ENCODE results near the gene YES1.
"Not testable (repeated sequence)": the region's sequence is repeated elsewhere in the genome, so short reads cannot be mapped to it uniquely, and the experiment has no call there.

YES1 gene

GRCh38 chr18:789397-789796, 22.6 kb downstream of the YES1 start:
- no peak for DNase-seq (ENCODE audit: low read depth)
- TF ChIP-seq CTCF (conservative IDR thresholded peaks at IDR 0.05; ENCODE audit: control insufficient read depth, insufficient read depth, low read depth, low read length), result no peak
- H3K4me3 ChIP-seq (ENCODE audit: control insufficient read depth, low read depth, low read length), result no peak overlapping the region

DNA sequence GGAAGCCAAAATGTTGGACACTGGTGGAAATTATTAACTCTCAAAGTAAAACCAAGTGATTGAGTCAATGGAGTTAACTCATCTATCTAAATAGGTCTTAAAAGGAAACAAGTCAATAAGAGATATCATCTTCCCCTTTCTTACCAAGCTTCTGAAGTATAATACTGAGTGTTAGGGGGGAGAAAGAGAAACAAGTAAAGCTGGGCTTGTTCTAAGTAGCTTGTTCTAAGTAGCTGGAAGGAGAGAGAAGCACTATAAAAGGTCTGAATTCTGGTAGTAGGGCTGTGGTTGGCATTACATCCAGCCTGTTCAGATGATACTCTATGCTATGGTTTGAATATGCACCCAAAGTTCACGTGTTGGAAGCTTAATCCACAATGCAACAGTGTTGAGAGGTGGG, 26.8 kb downstream of the YES1 start:
- no peak overlapping the region for H3K4me3 ChIP-seq (ENCODE audit: control insufficient read depth, low read depth, low read length)
- TF ChIP-seq CTCF (conservative IDR thresholded peaks at IDR 0.05; ENCODE audit: control insufficient read depth, insufficient read depth, low read depth, low read length), result no peak
- DNase-seq (ENCODE audit: low read depth), result no peak

GRCh38 chr18:784470-785172, 27.4 kb downstream of the YES1 start:
- TF ChIP-seq CTCF (conservative IDR thresholded peaks at IDR 0.05; ENCODE audit: control insufficient read depth, insufficient read depth, low read depth, low read length), result no peak
- DNase-seq (ENCODE audit: low read depth), result no peak
- no peak overlapping the region for H3K4me3 ChIP-seq (ENCODE audit: control insufficient read depth, low read depth, low read length)

DNA sequence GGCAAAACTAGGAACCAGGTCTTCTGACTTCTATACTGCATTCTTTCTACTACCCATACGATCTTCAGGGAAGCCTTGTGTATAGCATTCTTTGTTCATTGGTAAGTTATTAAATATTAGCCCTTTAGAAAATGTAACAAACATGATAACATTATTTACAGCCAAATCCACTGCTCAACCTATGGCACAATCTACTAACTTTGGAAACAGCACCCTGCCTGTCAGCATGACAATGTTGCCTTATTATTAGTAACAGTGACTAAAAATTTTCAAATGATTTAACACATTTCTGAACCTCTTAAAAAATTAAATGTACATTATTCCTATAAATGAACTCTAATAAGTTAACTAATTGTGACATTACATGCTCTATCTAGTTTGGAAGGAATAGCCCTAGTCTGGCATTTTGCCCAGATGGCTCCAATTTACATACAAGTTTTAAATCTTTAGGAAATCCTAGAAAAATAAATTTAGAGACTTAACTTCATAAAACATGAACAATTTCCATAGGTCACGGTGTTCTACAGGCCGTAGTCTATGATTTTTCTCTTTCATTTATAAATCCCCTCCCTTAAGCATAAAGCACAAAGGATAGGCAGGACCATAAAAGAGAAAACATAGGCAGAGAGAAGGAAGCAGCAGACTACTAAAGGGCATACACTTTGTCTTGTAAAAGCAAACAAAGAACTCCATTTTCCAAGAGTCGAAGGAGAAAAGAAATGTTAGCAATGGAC, 33.7 kb downstream of the YES1 start:
- no peak overlapping the region for H3K4me3 ChIP-seq (ENCODE audit: control insufficient read depth, low read depth, low read length)
- TF ChIP-seq CTCF (conservative IDR thresholded peaks at IDR 0.05; ENCODE audit: control insufficient read depth, insufficient read depth, low read depth, low read length), result no peak
- DNase-seq (ENCODE audit: low read depth), result no peak

DNA sequence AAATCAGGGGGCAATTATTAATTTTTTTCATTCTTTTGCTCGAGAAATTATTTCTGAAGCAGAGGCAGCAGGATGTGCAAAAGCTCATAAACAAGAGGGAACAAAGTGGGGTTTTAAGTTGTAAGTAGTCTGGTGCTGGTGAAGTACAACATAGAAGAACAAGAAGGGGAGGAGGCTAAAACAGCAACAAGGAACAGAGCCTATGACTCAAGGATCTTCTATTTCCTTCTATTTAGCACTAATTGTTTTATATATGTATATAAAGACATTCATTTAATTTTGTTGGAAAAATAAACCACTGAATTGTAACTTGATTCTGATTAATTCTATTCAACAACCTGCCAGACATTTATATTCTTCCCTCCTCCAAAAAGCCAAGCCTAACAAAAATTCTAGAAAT, 35.0 kb downstream of the YES1 start:
- no peak for TF ChIP-seq CTCF (conservative IDR thresholded peaks at IDR 0.05; ENCODE audit: control insufficient read depth, insufficient read depth, low read depth, low read length)
- H3K4me3 ChIP-seq (ENCODE audit: control insufficient read depth, low read depth, low read length), result no peak overlapping the region
- peak; percentile 27 for DNase-seq (ENCODE audit: low read depth)

GRCh38 chr18:776044-776443, 36.0 kb downstream of the YES1 start:
- H3K4me3 ChIP-seq (ENCODE audit: control insufficient read depth, low read depth, low read length); DNase-seq (ENCODE audit: low read depth): not testable (repeated sequence)

DNA sequence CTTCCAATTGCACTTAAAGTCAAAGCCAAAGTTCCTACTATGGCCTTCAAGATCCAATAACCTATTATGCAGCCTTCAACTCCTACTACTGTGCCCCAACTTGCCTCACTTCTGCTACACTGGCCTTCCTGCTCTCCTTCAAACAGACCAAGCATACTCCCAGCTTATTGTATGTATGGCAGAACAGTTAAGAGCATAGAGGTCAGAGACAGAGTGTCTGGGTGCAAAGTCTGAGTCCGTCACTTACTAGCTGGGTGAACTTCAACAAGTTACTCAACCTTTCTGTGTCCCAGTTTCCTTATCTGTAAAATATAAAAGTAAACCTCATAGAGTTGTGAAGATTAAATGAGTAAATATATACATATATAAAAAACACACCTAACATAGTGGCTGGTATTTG, 37.2 kb downstream of the YES1 start:
- H3K4me3 ChIP-seq (ENCODE audit: control insufficient read depth, low read depth, low read length), result no peak overlapping the region
- DNase-seq (ENCODE audit: low read depth), result no peak
- no peak for TF ChIP-seq CTCF (conservative IDR thresholded peaks at IDR 0.05; ENCODE audit: control insufficient read depth, insufficient read depth, low read depth, low read length)
